ENCODE measurements around the gene SYCE3. TPM values are rescaled to one million over a fixed set of nuclear protein-coding genes. Genes with fewer than 3 reads are reported as not detected.

Gene SYCE3
- total RNA-seq, 2 experiments from 2014 or later = not detected

- Histone ChIP-seq H3K4me3 (ENCODE audit: low read depth, low read length, poor library complexity, severe bottlenecking) (peak overlapping the region; percentile 71), H3K79me2 (ENCODE audit: insufficient read depth, low read depth, low read length) (no peaks in the 10 kb centered on the region), H3K9me3 (ENCODE audit: low read length) (no peaks in the 10 kb centered on the region), H3K9me2 (ENCODE audit: insufficient read depth, low read length) (no peaks in the 10 kb centered on the region), H3K27ac (ENCODE audit: low read depth, low read length, poor library complexity, severe bottlenecking) (peak overlapping the region; percentile 53), H2AFZ (ENCODE audit: low read length) (peak overlapping the region; percentile 7; the same call in 1 of the 2 replicates), H4K20me1 (ENCODE audit: insufficient read depth, low read length) (no peaks in the 10 kb centered on the region), H3K4me1 (ENCODE audit: insufficient read depth, low read length, poor library complexity, severe bottlenecking) (peaks cover 68% of the 10 kb centered on the region), H3K4me2 (ENCODE audit: low read length) (peak overlapping the region; percentile 92), H3K36me3 (ENCODE audit: insufficient read depth, low read length) (no peaks in the 10 kb centered on the region)
- TF ChIP-seq EZH2phosphoT487 (IDR thresholded peaks at IDR 0.05; ENCODE audit: borderline replicate concordance, low read depth, low read length) (no peak), CTCF (conservative IDR thresholded peaks at IDR 0.05; ENCODE audit: low read length) (no peak)
- intact Hi-C loops (cut with micrococcal nuclease; ENCODE audit: unreplicated experiment) = loop anchor here (2.0 kb wide), 1 partner anchor 52 kb away; the partner anchor contains the start of gene CHKB
- BruUV-seq (replicated peaks) = no TSS peak
- peak; percentile 90 for DNase-seq (ENCODE audit: low spot score)
- POLR2A ChIA-PET = interaction anchor here (0.5 kb wide), 1 partner anchor 15 kb away, joined by 3 read pairs; the partner anchor contains the start of gene KLHDC7B
- CTCF ChIA-PET (ENCODE audit: unreplicated experiment) = no interaction called here
Measured at GRCh38 chr22:50530877-50531545, 31.7 kb downstream of the SYCE3 start.

DNA sequence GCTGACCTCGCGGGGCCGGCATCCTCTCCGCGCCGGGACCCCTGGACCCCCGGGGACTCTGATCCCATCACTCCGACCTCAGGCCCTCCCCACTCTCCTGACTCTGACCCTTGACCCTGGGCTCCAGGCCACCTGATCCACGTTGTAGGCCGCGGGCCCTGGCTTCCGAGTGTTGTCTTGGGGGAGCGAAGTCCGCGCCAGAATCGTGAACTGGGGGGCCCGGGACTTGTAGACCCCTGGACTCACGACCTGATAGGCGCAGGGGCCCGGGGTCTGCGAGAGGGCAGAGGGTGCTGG lies 32.2 kb downstream of the SYCE3 start:
- H3K4me3 ChIP-seq (ENCODE audit: low read depth, low read length, poor library complexity, severe bottlenecking) = peak overlapping the region; percentile 71
- intact Hi-C loops (cut with micrococcal nuclease; ENCODE audit: unreplicated experiment) = loop anchor here (2.0 kb wide), 1 partner anchor 52 kb away; the partner anchor contains the start of gene CHKB
- H3K79me2 ChIP-seq (ENCODE audit: insufficient read depth, low read depth, low read length) = no peaks in the 10 kb centered on the region
- TF ChIP-seq EZH2phosphoT487 (IDR thresholded peaks at IDR 0.05; ENCODE audit: borderline replicate concordance, low read depth, low read length) = no peak
- no peak for TF ChIP-seq CTCF (conservative IDR thresholded peaks at IDR 0.05; ENCODE audit: low read length)
- no peaks in the 10 kb centered on the region for H3K9me3 ChIP-seq (ENCODE audit: low read length)
- no peaks in the 10 kb centered on the region for H3K9me2 ChIP-seq (ENCODE audit: insufficient read depth, low read length)
- H3K4me2 ChIP-seq (ENCODE audit: low read length) = peak overlapping the region; percentile 92
- CTCF ChIA-PET (ENCODE audit: unreplicated experiment) = no interaction called here
- H3K27ac ChIP-seq (ENCODE audit: low read depth, low read length, poor library complexity, severe bottlenecking) = peak overlapping the region; percentile 53
- no peak for DNase-seq (ENCODE audit: low spot score)
- peak overlapping the region; percentile 7; the same call in 1 of the 2 replicates for H2AFZ ChIP-seq (ENCODE audit: low read length)
- peaks cover 63% of the 10 kb centered on the region for H3K4me1 ChIP-seq (ENCODE audit: insufficient read depth, low read length, poor library complexity, severe bottlenecking)
- H4K20me1 ChIP-seq (ENCODE audit: insufficient read depth, low read length) = no peaks in the 10 kb centered on the region
- POLR2A ChIA-PET = no interaction called here
- BruUV-seq (replicated peaks) = no TSS peak
- no peaks in the 10 kb centered on the region for H3K36me3 ChIP-seq (ENCODE audit: insufficient read depth, low read length)

Data from OCI-LY7 (cell line).